ENCODE data around the gene ZNF521. TPM values are rescaled to one million over a fixed set of nuclear protein-coding genes. Genes with fewer than 3 reads are reported as not detected.

Gene ZNF521
- total RNA-seq, 2 donors from 2014 or later: 8.0 to 17.2 TPM

GRCh38 chr18:25141399-25141798 is 210.6 kb downstream of the ZNF521 start:
- no peak for TF ChIP-seq CTCF (IDR thresholded peaks at IDR 0.05)
- Histone ChIP-seq H3K4me3 (no peak overlapping the region), H3K9me3 (no peaks in the 10 kb centered on the region), H3K36me3 (no peaks in the 10 kb centered on the region), H3K27ac (no peak overlapping the region), H3K27me3 (replicated peaks; ENCODE audit: insufficient read depth) (no peaks in the 10 kb centered on the region), H3K4me1 (ENCODE audit: control insufficient read depth in 1 of 2, low read depth in 2 of 2) (no peaks in the 10 kb centered on the region)
- DNase-seq (ENCODE audit: low spot score): no peak
- no peak for ATAC-seq (ENCODE audit: insufficient number of reproducible peaks, low FRiP score, low read depth)

- ATAC-seq (ENCODE audit: insufficient number of reproducible peaks, low FRiP score, low read depth): no peak
- Histone ChIP-seq H3K4me3 (no peak overlapping the region), H3K9me3 (no peaks in the 10 kb centered on the region), H3K27ac (no peak overlapping the region), H3K36me3 (no peaks in the 10 kb centered on the region), H3K4me1 (ENCODE audit: control insufficient read depth in 1 of 2, low read depth in 2 of 2) (no peaks in the 10 kb centered on the region), H3K27me3 (replicated peaks; ENCODE audit: insufficient read depth) (no peaks in the 10 kb centered on the region)
- TF ChIP-seq CTCF (IDR thresholded peaks at IDR 0.05): no peak
- no peak for DNase-seq (ENCODE audit: low spot score)
Observed at GRCh38 chr18:25140962-25141308, 211.0 kb downstream of the ZNF521 start.

DNA sequence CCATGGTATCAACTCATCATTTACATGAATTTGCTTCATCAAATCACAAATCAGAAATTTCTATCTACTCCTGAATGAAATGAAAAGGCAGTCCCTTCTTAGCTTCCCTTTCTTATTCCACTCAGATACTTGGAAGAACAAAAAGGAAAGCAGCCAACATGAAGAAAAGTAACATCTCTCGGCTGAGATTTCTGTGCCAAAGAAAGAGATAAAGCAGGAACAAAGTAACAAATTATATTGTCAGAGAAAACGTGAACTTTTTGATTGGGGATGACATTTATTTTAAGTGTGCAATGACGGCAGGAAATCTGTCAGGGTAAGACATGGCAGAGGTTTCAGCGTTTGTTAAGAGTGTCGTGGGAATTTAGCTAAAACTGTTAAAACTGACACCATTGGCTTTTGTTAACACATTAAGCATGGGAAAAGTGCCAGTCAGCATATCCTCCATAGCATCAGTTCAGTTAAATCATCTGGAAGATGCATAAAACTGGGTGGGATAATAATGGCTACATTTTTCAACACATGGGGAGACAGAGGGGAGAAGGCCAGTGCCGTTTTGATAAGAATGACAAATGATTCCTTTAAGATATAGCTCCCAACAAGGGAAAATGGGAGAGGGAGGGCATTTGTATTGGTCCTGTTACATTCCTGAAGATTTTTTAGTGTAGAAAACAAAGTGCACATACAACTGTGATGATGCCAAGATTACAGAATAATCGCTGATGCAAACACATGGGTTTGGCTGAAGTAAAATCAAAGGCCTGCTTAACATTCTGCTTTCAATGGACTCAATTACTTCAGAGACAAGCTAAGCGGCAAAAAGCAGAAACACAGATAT is 211.6 kb downstream of the ZNF521 start:
- peaks cover 2 to 3% of the 10 kb centered on the region in 2 donors for H3K4me1 ChIP-seq (ENCODE audit: control insufficient read depth in 1 of 2, low read depth in 2 of 2)
- H3K4me3 ChIP-seq: no peak overlapping the region
- TF ChIP-seq CTCF (IDR thresholded peaks at IDR 0.05): no peak
- H3K9me3 ChIP-seq: no peaks in the 10 kb centered on the region
- ATAC-seq (ENCODE audit: insufficient number of reproducible peaks, low FRiP score, low read depth) (no peak), DNase-seq (ENCODE audit: low spot score) (no peak)
- H3K36me3 ChIP-seq: no peaks in the 10 kb centered on the region
- H3K27me3 ChIP-seq (replicated peaks; ENCODE audit: insufficient read depth): no peaks in the 10 kb centered on the region
- no peak overlapping the region for H3K27ac ChIP-seq

DNA sequence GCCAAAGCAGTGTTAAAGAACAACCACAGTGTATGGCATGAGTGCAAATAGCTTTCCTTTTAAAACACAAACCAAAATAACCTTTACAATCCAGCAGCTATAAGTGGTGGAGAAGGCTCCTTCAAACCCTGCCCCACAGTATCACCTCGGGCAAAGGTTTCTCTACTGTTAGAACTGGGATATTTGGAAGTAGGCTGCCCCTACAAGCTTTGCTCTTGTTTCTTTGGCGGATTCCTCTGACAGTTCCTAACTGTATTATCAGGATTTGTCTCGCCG is 214.8 kb downstream of the ZNF521 start:
- Histone ChIP-seq H3K4me3 (no peak overlapping the region), H3K36me3 (no peaks in the 10 kb centered on the region), H3K9me3 (no peaks in the 10 kb centered on the region), H3K27ac (no peak overlapping the region), H3K4me1 (ENCODE audit: control insufficient read depth in 1 of 2, low read depth in 2 of 2) (peaks cover 3 to 13% of the 10 kb centered on the region in 2 donors), H3K27me3 (replicated peaks; ENCODE audit: insufficient read depth) (no peaks in the 10 kb centered on the region)
- TF ChIP-seq CTCF (IDR thresholded peaks at IDR 0.05): no peak
- ATAC-seq (ENCODE audit: insufficient number of reproducible peaks, low FRiP score, low read depth): no peak
- no peak for DNase-seq (ENCODE audit: low spot score)

- no peak for DNase-seq (ENCODE audit: low spot score)
- TF ChIP-seq CTCF (IDR thresholded peaks at IDR 0.05): no peak
- H3K36me3 ChIP-seq: no peaks in the 10 kb centered on the region
- H3K4me1 ChIP-seq (ENCODE audit: control insufficient read depth in 1 of 2, low read depth in 2 of 2): peaks cover 3 to 13% of the 10 kb centered on the region in 2 donors
- no peaks in the 10 kb centered on the region for H3K9me3 ChIP-seq
- ATAC-seq (ENCODE audit: insufficient number of reproducible peaks, low FRiP score, low read depth): no peak
- no peak overlapping the region for H3K4me3 ChIP-seq
- H3K27ac ChIP-seq: no peak overlapping the region
- no peaks in the 10 kb centered on the region for H3K27me3 ChIP-seq (replicated peaks; ENCODE audit: insufficient read depth)
Observed at GRCh38 chr18:25136416-25137196, 215.4 kb downstream of the ZNF521 start.

All from thoracic aorta (tissue), 2 donors.